Activated T-cell treated with anti-CD3 and anti-CD28 coated beads, Interleukin-2, amount 50 U/mL, for 1 hour (primary cell): ENCODE measurements around the gene SNTB2.
"Not testable (repeated sequence)": the region's sequence is repeated elsewhere in the genome, so short reads cannot be mapped to it uniquely, and the experiment has no call there.

Source experiments
- DNase-seq: peaks from one replicate; pipeline ENCODE4 v3.0.0-alpha.2; 2020

Gene SNTB2

GRCh38 chr16:69186642-69187445 lies at the start of gene SNTB2:
SNTB2 (plus strand) TSS chr16:69187164; CDS start chr16:69187167, 3 bp downstream.
- DNase-seq: peak; percentile 83

GRCh38 chr16:69138608-69139007 lies 48.4 kb upstream of the SNTB2 start:
- DNase-seq: no peak

- not testable (repeated sequence) for DNase-seq
Observed at GRCh38 chr16:69139464-69139863, 47.5 kb upstream of the SNTB2 start.

- DNase-seq: no peak
Observed at GRCh38 chr16:69141014-69141413, 46.0 kb upstream of the SNTB2 start.

- DNase-seq: no peak
Observed at GRCh38 chr16:69141936-69142335, 45.0 kb upstream of the SNTB2 start.

DNA sequence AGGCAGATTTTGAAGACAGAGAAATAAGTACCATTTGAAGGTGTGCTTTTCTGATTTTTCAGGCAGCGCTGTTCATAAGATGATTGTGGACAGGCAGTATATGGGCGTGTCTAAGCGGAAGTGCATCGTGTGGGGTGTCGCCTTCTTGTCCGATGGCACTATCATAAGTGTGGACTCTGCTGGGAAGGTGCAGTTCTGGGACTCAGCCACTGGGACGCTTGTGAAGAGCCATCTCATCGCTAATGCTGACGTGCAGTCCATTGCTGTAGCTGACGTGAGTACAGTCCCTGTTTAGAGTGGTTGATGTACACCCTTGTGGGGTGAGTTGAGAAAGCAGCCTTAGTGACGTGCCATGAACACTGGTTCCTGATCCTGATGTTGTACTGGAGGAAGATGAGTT lies 43.8 kb upstream of the SNTB2 start:
- no peak for DNase-seq

DNA sequence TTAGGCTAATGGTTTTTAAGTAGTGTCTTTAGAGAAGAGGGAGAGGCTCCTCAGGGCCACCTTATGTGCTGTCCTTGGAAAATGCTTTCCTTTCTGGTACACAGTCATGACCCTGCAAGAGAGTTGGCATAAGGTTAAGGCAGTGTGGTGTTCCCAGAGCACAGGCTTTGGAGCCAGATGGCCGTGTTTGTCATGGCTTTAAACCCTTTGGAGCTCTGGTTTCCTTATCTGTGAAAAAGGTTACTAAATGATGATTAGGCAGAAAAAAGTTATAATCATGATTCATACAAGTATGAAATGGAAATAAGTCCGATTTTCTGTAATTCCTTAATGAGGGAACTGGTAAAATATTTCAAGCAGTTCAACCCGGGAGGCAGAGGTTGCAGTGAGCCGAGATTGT lies 41.3 kb upstream of the SNTB2 start:
- DNase-seq: no peak

DNA sequence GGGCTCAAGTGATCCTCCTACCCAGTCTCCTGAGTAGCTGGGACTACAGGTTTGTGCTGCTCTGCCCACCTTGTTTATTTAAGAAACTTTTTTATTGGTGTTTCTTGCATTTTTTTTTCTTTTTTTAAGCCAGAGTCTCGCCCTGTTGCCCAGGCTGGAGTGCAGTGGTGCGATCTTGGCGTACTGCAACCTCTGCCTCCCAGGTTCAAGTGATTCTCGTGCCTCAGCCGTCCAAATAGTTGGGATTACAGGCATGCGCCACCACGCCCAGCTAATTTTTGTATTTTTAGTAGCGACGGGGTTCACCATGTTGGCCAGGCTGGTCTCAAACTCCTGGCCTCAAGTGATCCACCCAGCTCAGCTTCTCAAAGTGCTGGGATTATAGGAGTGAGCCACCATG lies 37.3 kb upstream of the SNTB2 start:
- DNase-seq: not testable (repeated sequence)

- DNase-seq: no peak
Observed at GRCh38 chr16:69150146-69150865, 36.7 kb upstream of the SNTB2 start.

DNA sequence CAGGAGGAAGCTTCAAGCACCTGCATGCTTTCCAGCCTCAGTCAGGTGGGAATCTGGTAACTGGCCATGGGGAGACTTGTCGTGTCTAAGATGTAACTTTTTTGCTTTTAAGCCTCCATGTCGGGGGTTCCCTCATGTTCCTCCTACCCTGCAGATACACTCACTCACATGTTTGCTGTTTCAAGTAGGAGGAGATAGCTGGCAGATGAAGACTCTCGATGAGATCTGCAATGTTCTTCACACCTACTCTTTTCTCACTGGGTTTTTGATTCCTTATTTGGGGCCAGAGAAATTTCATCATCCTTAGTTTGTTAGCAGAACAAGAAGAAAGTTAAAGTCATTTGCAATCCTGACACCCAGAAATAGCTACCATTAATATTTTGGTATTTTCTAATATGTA lies 29.8 kb upstream of the SNTB2 start:
- no peak for DNase-seq

DNA sequence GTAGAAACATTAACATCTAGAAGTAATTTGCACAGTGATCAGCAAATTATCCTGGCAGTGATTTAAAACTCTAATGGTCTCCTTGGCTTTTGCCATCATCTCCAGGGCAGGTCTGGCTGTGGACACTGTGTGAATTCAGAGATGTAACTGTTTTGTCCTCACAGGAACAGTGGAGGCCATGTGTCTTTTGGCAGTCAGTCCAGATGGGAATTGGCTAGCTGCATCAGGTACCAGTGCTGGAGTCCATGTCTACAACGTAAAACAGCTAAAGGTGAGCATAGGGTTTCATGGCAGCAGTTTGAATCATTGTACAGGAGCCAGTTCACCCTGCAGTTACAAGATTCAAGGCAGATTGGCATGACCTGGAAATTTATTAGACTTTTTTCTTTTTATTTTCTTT lies 26.8 kb upstream of the SNTB2 start:
- no peak for DNase-seq

DNA sequence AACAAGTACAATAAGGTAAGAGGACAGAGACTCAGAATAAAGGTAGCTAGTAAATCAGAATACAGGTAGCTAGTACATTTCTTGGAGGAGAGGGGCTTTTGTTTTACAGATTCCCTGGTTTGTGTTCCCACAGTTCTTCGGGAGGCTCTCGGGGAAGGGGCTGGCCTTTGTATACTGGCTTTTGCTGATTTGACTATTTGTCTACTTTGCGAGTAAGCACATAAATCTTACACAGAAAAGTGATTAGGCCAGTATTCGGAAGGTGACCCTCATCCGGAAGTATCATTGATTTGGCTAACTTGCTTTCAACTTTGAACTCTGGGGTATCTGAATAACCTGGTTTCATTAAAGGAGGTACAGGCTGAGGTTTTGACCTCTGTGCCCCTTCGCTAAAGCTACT lies 21.4 kb upstream of the SNTB2 start:
- no peak for DNase-seq

DNA sequence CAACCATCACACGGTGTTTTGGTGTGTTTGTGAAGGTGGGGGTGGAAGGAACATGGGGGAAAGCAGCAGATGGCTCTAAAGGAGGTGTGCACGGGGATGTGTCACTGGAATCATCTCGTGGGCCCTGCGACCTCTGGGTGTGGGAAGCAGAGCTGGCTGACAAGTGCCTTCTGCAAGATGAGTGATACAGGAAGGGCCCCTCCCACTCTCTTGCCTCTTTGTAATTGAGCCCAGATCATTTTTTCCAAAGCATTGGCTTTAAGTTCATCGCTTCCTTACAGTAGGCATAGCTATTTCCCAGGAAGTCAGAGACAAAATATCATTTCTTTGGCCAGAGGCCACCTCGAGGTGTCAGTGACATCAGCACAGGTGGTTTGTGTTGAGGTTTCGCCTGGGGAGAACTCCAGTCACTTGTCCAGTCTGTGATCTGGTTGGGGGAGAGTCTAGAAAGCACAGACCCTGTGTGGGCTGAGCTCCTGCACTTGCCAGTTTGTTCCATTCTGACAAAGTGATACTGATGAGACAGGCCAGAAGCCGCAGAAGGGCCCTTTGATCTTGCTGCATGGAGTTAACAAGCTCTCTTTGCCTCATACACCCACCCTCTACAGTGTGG lies 20.6 kb upstream of the SNTB2 start:
- peak; percentile 49 for DNase-seq

DNA sequence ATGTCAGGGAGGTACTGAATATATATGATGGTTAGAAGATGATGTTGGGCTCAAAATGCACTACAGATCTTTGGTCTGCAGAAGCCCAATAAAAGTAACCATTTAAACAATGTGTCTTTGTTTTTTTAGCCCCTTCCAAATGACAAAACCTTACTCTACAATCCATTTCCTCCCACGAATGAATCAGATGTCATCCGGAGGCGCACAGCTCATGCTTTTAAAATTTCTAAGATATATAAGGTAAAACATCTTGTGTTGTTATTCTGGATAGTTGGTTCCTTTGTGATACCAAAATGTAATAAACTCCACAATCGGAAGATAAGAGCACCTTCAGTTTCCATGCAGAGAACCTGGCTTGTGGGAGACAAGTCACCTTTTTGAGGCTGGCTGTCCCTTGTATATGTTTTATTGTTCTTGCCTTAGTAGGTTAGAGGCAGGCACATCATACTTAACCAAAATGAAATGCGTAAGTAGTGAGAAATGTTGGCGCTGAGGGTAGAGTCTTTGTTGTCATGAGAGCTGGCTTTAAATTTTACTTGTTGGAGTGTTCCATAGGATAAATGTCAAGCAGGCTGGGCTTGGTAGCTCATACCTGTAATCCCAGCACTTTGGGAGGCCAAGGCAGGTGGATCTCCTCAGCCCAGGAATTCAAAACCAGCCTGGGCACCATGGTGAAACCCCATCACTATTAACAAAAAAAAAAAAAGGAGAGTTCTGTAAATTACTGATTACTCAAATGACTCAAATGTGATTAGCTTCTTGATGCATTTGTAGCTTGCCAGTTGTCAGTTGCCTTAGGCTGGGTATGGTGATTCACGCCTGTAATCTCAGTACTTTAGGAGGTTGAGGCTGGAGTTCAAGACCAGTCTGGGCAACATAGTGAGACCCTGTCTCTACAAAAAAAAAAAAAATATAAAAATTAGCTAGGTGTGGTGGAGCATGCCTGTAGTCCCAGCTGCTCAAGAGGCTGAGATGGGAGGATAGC lies 19.7 kb upstream of the SNTB2 start:
- DNase-seq: no peak

GRCh38 chr16:69169051-69169450 lies 17.9 kb upstream of the SNTB2 start:
- DNase-seq: no peak

GRCh38 chr16:69169607-69170352 lies 17.2 kb upstream of the SNTB2 start:
- DNase-seq: no peak

DNA sequence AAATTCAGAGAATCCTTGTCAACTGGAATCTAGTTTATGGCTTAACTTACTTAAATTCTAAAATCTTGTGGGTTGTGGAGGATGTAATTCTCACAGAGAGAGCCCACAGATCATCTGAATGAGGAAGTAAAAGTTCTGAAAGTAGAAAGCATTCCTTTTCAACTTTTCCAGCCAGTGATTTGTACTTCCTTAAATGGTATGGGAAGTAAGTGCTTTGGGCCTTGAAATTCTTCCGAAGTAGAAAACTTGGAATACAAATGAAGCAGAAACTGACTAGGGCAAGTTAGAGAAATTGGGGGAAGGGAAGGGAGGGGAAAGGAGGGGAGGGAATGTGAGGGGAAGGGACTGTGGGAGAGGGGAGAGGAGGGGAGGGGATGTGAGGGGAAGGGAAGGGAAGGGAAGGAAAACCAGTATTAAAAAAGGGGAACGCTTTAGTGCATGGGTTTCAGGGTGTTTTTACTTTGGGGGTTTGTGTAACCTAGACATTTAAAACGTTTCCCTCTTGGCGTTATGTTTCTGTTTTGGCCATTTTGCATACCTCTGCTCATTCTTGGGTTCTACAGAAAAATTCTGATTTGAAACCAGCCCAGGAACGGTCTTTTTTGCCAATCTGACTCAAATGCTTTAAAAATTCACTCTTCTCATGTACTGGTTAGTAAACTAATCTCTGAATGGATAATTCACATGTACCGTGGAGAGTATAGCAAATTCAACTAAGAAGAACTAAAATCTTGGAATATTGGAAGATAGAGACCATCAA lies 15.5 kb upstream of the SNTB2 start:
- no peak for DNase-seq

- no peak for DNase-seq
Observed at GRCh38 chr16:69176033-69176800, 10.7 kb upstream of the SNTB2 start.

DNA sequence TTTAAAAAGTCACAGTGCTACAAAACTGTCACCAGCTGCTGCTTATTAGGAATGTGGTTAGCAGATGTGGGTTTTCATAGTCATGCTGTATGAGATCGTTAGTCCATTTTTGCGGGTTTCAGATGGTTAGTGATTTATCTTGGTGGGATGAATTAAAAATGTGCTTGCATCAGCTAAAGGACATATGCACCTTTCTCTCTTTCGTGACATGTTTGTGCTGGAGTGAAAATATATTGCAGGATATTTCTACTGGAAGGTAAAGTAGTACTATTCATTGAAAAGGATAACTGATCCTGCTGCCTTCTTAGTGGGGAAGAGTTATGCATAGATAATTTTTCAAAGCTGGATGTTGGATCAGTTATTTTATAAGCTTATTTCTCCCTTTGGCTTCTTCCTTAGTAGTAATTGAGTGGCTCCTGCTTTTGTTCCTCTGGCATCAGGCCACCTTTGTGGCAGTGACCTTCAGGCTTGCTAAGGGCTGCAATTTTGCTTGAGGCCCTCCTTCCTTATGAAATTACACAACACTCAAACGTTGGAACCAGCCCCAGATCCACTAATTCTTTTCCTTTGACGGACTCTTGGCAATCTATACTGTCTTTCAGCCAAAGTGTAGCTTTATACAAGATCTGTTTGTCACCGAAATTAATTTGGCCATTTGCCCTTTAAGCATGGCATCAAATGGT lies 7.5 kb upstream of the SNTB2 start:
- DNase-seq: no peak

DNA sequence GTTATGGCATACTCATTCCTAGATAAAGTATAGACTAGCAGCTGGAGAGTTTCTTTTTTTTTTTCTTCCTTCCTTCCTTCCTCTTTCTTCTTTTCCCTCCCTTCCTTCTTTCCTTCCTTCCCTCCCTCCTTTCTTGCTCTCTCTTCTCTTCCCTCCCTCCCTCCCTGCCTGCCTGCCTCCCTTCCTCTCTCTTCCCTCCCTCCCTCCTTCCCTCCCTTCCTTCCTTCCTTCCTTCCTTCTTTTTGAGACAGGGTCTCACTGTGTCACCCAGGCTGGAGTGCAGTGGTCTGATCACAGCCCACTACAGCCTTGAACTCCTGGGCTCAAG lies 7.0 kb upstream of the SNTB2 start:
- DNase-seq: no peak
